Measurements from ENCODE around the gene COL4A5. TPM values are rescaled to one million over a fixed set of nuclear protein-coding genes. Genes with fewer than 3 reads are reported as not detected.

COL4A5 gene
- total RNA-seq, 1 experiment from 2014 or later = 48.1 TPM

GRCh38 chrX:108412783-108413182 is 26.9 kb upstream of the COL4A5 start:
- ChIA-PET POLR2A (interaction anchor here (0.7 kb wide), 1 partner anchor 64 kb away, joined by 4 read pairs; no protein-coding TSS in a partner anchor), CTCF (no interaction called here)
- Mint-ChIP-seq H3K9me3 (ENCODE audit: unreplicated experiment) (no peaks in the 10 kb centered on the region), H3K27ac (ENCODE audit: unreplicated experiment) (no peak overlapping the region), H3K27me3 (ENCODE audit: insufficient read depth, unreplicated experiment) (no peaks in the 10 kb centered on the region), H3K4me1 (ENCODE audit: low read depth, unreplicated experiment) (peaks cover 9% of the 10 kb centered on the region), H3K4me3 (ENCODE audit: unreplicated experiment) (no peak overlapping the region), H3K36me3 (ENCODE audit: insufficient read depth, unreplicated experiment) (no peaks in the 10 kb centered on the region)
- Histone ChIP-seq H3K4me3 (ENCODE audit: low read depth, low read length) (no peak overlapping the region), H3K36me3 (ENCODE audit: control insufficient read depth, insufficient read depth, low read length) (no peaks in the 10 kb centered on the region), H3K4me1 (0 out of 2 replicates have a peak, but pooled peaks cover 18% of the 10 kb centered on the region), H3K9me3 (no peaks in the 10 kb centered on the region), H3K27me3 (replicated peaks; ENCODE audit: control insufficient read depth, insufficient read depth, low read length) (no peaks in the 10 kb centered on the region)
- no peak for TF ChIP-seq CTCF (IDR thresholded peaks at IDR 0.05; ENCODE audit: insufficient read depth in 1 of 2, low read depth in 1 of 2, low read length in 1 of 2, severe bottlenecking in 1 of 2, unreplicated experiment in 1 of 2)
- BruUV-seq (replicated peaks) = no TSS peak
- no peak for DNase-seq
- intact Hi-C loops (cut with micrococcal nuclease; ENCODE audit: unreplicated experiment) = loop anchor here (2.0 kb wide), 1 partner anchor 16 kb away; no protein-coding TSS in a partner anchor

GRCh38 chrX:108415146-108415545 is 24.5 kb upstream of the COL4A5 start:
- H3K27me3 Mint-ChIP-seq (ENCODE audit: insufficient read depth, unreplicated experiment) = no peaks in the 10 kb centered on the region
- intact Hi-C loops (cut with micrococcal nuclease; ENCODE audit: unreplicated experiment) = no loop called here
- H3K27ac Mint-ChIP-seq (ENCODE audit: unreplicated experiment) = no peak overlapping the region
- no peaks in the 10 kb centered on the region for H3K36me3 ChIP-seq (ENCODE audit: control insufficient read depth, insufficient read depth, low read length)
- no peaks in the 10 kb centered on the region for H3K27me3 ChIP-seq (replicated peaks; ENCODE audit: control insufficient read depth, insufficient read depth, low read length)
- peaks cover 9% of the 10 kb centered on the region for H3K4me1 Mint-ChIP-seq (ENCODE audit: low read depth, unreplicated experiment)
- POLR2A ChIA-PET = no interaction called here
- no peaks in the 10 kb centered on the region for H3K36me3 Mint-ChIP-seq (ENCODE audit: insufficient read depth, unreplicated experiment)
- DNase-seq = no peak
- CTCF ChIA-PET = no interaction called here
- no peaks in the 10 kb centered on the region for H3K9me3 ChIP-seq
- no peak for TF ChIP-seq CTCF (IDR thresholded peaks at IDR 0.05; ENCODE audit: insufficient read depth in 1 of 2, low read depth in 1 of 2, low read length in 1 of 2, severe bottlenecking in 1 of 2, unreplicated experiment in 1 of 2)
- no TSS peak for BruUV-seq (replicated peaks)
- 0 out of 2 replicates have a peak, but pooled peaks cover 18% of the 10 kb centered on the region for H3K4me1 ChIP-seq
- H3K4me3 ChIP-seq (ENCODE audit: low read depth, low read length) = no peak overlapping the region
- no peak overlapping the region for H3K4me3 Mint-ChIP-seq (ENCODE audit: unreplicated experiment)
- H3K9me3 Mint-ChIP-seq (ENCODE audit: unreplicated experiment) = no peaks in the 10 kb centered on the region

- ChIA-PET CTCF (no interaction called here), POLR2A (no interaction called here)
- intact Hi-C loops (cut with micrococcal nuclease; ENCODE audit: unreplicated experiment) = no loop called here
- Mint-ChIP-seq H3K27me3 (ENCODE audit: insufficient read depth, unreplicated experiment) (no peaks in the 10 kb centered on the region), H3K4me1 (ENCODE audit: low read depth, unreplicated experiment) (peaks cover 6% of the 10 kb centered on the region), H3K4me3 (ENCODE audit: unreplicated experiment) (no peak overlapping the region), H3K27ac (ENCODE audit: unreplicated experiment) (no peak overlapping the region), H3K9me3 (ENCODE audit: unreplicated experiment) (no peaks in the 10 kb centered on the region), H3K36me3 (ENCODE audit: insufficient read depth, unreplicated experiment) (no peaks in the 10 kb centered on the region)
- no peaks in the 10 kb centered on the region for H3K36me3 ChIP-seq (ENCODE audit: control insufficient read depth, insufficient read depth, low read length)
- DNase-seq = no peak
- 0 out of 2 replicates have a peak, but pooled peaks cover 15% of the 10 kb centered on the region for H3K4me1 ChIP-seq
- no TSS peak for BruUV-seq (replicated peaks)
- H3K27me3 ChIP-seq (replicated peaks; ENCODE audit: control insufficient read depth, insufficient read depth, low read length) = no peaks in the 10 kb centered on the region
- no peak for TF ChIP-seq CTCF (IDR thresholded peaks at IDR 0.05; ENCODE audit: insufficient read depth in 1 of 2, low read depth in 1 of 2, low read length in 1 of 2, severe bottlenecking in 1 of 2, unreplicated experiment in 1 of 2)
- no peaks in the 10 kb centered on the region for H3K9me3 ChIP-seq
- H3K4me3 ChIP-seq (ENCODE audit: low read depth, low read length) = no peak overlapping the region
These were observed 23.7 kb upstream of the COL4A5 start for GRCh38 chrX:108415891-108416290.
